A549 treated with Mapracorat at 1 μM for 4 hours (cell line): Measurements from ENCODE around the gene MPIG6B. TPM values are rescaled to one million over a fixed set of nuclear protein-coding genes. Genes with fewer than 3 reads are reported as not detected.

Source experiments
- total RNA-seq: library from RNA; stranded (reverse); fragments of 200-300 nt; extraction: Qiagen RNA extraction; gene quantifications from 5 replicates; pipeline ENCODE4 v1.2.3, GENCODE V29; 2022

The MPIG6B gene, protein sequence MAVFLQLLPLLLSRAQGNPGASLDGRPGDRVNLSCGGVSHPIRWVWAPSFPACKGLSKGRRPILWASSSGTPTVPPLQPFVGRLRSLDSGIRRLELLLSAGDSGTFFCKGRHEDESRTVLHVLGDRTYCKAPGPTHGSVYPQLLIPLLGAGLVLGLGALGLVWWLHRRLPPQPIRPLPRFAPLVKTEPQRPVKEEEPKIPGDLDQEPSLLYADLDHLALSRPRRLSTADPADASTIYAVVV
- total RNA-seq = not detected in 5 replicates

DNA sequence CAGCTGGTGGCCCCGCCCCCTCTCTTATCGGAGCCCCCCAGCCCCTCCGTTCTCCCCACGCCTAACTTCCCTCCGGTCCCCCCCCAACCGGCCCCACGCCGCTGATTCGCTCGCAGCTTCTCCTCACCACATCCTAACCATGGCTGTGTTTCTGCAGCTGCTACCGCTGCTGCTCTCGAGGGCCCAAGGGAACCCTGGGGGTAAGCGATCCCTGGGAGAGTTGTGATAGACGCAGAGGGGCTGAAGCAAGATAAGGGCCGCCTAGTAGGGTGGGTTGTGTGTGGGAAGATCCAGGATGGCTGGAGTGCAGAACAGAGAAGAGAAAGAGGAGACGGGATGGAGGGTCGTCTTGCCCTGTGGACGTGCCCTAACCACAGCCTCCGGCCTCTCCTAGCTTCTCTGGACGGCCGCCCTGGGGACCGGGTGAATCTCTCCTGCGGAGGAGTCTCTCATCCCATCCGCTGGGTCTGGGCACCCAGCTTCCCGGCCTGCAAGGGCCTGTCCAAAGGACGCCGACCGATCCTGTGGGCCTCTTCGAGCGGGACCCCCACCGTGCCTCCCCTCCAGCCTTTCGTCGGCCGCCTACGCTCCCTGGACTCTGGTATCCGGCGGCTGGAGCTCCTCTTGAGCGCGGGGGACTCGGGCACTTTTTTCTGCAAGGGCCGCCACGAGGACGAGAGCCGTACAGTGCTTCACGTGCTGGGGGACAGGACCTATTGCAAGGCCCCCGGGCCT, at the start of gene MPIG6B:
Gene MPIG6B, plus strand, starts transcription at position 129 of the 735 bp plus-strand sequence. Its CDS starts 11 bp downstream, at position 140.

DNA sequence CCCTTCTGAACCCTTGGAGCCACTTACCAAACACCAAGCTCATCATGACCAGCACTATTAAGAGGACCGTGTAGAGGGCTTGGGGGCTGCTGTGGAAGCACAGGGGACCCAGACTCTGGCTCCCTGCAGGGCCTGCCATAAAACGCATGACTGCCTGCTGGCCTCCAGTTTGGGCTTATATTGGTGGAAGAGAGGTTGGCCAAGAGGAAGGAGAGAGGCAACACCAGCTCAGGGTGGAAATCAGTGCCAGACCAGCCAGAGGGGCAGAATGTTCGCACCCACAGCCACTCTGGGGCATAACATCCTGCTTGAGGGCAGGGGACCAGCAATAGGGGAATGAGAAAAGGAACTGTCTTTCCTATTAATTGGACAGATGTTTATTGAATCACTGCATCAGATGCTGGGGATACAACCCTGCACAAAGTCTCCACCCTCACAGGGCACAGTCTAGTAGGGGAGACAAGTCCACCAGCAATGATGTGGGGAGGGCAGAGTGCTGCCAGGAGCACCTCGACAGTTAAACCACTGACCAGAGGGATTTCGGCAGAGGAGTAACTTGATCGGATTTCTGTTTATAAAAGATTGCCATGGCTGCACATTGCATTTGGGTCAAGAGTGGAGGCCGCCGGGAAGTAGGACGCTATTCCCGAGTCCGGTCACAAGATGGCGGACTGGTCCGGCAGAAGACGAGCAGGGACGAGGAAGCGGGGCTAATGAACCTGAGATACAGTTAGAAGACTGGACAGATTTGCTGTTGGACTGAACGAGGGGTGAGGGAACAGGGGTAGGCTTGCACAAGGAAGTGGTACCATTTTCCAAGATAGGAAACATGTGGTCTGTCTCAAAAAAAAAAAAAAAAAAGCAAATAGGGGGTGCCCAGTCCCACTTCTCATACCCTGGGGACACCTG, 42.7 kb upstream of the MPIG6B start, which contains the start of gene LY6G5C:
Gene LY6G5C, minus strand, starts transcription at position 842 of the 909 bp plus-strand sequence. Its CDS starts 694 bp downstream, at position 148.

DNA sequence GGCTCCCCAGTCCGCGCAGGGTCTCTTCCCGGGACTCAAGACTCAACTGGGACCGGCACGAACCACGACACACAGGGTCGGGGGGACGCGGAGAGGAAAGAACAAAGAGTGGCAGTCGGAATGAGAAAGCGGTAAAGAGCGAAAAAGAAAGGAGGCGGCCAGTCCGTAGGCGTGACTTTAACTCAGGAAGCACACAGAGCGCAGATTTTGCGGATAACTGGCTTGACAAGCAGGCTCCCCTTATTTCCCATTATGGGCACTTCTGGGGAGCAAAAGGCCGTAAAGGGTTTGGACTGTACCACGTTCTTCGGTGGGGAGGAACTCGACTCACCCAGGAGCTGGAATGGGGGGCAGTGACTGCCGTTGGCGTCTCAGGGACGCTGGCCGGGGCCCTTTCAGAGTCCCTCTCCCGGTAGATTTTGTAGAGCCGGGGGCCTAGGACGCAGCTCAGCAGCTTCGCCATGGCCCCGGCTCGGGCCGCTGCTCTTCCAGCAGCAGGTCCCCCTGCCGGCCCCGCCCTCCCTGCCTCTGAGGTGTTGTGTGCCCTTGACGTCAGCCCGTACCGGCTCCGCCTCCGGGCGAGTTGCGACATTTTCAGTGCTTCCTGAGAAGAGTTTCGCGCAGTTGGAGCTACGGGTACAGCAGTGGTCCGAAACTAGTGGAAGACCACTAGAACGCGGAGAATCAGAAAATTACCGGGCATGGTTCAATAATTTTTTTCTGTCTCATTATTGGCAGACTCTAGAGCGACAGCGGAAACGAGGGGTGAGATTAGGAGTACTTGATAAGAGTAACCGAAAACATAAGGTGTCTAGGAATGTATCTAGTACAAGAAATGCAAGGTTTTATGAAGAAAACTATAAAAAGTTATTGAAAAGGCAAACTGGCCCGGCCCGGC, 20.1 kb upstream of the MPIG6B start, which contains the start of gene ABHD16A:
Gene ABHD16A, minus strand, starts transcription at position 506 of the 898 bp plus-strand sequence. Its CDS starts 43 bp downstream, at position 463.

DNA sequence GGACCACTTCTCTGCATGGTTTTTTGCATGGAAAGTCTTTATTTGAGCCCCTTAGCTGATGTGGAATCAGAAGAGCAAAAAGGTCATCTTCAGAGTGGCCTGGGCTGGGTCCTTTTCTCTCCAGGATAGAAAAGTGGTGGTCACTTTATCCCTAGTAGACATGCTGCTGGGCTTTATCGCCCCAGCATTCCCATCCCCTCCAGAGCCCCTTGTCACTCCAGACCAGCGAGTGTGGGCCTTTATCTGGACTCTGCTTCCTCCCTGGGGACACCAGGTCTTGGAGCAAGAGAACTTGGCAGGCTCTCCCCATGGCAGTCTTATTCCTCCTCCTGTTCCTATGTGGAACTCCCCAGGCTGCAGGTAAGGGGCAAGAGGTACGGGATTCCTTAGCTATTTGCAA, 16.6 kb upstream of the MPIG6B start, which contains the start of gene LY6G6F:
Gene LY6G6F, plus strand, starts transcription at position 268 of the 400 bp plus-strand sequence. Its CDS starts 41 bp downstream, at position 309.

DNA sequence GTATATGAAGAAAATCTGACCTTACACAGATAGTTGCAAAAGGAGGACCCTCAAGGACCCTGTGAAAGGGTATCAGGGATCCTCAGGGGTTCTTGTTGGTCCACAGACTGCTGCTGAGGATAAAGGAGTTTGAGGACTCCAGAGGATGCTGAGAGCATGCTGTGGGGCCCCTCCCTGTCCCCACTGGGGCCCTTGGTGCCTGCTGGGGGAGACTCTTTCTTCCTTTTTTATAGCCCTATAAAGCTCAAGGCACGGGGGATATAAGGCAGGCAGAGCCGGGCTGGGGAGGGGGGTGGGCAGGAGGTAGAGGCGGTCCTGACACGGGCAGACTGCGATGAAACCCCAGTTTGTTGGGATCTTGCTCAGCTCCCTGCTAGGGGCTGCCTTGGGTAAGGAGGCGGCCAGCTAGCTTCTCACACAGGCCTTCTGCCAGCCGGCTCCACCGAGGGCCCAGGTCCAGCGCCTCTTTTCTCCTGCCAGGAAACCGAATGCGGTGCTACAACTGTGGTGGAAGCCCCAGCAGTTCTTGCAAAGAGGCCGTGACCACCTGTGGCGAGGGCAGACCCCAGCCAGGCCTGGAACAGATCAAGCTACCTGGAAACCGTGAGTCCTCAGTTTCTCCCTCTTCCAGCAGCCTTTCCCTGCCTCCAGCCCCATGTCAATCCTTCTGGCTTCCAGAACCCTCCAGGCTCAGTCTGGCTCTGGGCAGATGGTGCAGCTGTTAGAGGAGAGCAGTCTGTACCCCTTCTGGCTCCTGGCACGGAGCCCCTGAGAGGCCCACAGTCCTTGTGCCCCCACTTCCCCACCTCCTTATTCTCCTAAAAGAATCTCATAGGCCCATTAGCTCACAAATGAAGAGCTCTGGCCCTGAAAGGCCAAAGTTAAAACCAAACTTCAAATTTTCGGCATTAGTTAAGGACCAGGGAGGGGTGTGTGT, 7.9 kb upstream of the MPIG6B start, which contains the start of gene LY6G6D:
Gene LY6G6D, plus strand, starts transcription at position 327 of the 937 bp plus-strand sequence. Its CDS starts 8 bp downstream, at position 335.

DNA sequence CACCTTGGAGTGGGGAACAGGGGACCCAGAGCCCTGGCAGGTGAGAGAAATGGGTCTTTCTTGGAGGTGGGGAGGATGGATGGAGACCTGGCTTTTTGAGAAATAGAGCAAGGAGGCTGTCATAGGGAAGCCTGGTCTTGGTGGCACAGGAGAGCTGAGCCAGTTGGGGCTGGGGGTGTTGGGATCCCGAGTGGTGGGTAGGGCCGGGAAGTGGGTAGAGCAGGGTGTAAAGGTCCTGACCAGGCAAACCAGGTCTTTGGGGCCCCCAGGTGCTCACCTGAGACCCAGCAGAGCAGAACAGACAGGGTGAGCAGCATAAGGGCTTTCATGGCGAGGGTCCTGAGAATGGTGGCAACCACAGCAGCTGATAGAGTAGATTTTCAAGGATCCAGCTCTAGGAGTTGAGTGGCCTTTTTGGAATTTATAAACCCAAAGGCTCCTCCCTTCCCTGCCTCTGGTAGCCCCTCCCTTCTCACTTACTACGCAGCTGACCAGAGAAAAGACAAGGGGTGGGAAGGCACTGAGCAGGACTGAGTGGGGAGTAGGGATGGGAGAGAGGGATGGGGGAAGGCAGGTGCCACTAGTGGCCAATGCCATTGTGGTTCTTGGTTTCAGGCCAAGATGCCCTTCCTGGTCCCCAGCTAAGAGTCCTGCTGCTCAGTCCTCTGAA, 1.7 kb upstream of the MPIG6B start, which contains the start of gene LY6G6C:
Gene LY6G6C, minus strand, starts transcription at position 396 of the 670 bp plus-strand sequence. Its CDS starts 67 bp downstream, at position 329.

DNA sequence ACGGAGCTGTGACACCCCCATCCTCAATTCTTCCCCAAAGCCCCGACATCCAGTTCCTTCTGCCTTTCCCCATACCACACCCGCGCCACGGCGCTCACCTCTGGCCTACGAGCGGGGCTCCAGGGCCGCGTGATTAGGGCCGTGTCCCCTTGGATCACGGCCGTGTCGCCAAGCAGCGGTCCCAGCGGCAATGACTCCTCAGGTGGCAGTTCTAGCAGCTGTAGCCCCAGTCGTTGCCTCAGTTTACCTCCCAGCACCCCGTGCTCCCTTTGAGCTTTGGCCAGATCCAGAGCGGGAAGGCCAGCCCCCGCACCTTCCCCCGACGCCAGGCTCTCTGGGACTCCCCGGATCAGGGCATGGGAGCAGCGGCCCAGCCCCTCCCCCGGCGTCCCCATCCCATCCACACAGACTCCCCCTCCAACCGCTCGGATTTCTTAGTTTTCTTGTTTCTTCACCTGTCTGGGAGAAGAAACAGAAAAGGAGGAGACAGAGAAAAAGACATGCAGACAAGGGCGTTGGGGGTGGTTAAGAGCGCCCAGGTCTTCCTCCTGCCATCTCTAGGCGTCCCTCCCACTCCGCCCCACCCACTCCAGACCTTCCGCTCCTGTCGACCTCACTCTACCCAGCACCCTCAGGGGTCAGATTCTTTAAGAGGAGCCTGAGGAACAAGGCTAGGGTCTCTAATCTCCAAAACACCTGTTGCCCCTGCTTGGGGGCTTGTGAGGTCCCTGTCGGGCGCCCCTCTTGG, 5.8 kb downstream of the MPIG6B start, which contains the start of gene DDAH2:
Gene DDAH2, minus strand, starts transcription at position 533 of the 748 bp plus-strand sequence. Its CDS starts 138 bp downstream, at position 395.

DNA sequence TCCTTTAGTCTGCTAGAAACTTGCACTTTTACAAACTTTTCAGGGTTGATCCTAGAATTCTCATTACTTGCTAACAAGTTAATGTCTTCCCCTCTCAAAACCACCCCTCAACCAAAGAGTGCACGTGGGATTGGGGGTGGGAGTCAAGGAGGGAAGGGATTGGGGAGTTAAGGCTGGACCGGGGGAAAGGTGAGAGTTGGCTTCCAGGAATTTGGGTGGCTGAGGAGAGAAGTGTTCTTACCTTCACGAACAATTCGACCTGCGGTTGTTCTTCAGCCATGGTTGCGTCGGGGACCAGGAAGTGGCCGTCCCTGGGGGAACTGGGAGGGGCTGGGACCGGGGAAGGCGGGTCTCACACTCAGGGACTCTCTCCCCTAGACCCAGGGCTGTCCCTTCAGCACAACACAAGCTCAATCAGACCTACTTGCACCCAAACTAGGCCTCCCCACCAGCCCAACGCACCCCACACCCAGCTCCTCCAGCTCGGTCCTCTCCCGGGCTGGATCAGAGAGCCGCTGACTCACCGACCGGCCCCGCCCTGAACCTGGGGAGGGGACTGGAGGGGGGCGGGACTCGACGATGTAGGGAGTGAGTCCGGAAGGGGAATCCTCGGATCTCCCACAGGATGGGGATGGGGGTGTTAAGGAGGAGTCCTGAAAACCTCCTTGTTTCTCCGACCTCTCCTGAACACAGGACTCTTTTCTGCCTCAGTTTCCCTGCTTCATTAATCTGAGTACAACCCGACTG, 13.0 kb downstream of the MPIG6B start, which contains the start of gene CLIC1:
Gene CLIC1, minus strand, starts transcription at position 510 of the 747 bp plus-strand sequence. Its CDS starts 230 bp downstream, at position 280.

DNA sequence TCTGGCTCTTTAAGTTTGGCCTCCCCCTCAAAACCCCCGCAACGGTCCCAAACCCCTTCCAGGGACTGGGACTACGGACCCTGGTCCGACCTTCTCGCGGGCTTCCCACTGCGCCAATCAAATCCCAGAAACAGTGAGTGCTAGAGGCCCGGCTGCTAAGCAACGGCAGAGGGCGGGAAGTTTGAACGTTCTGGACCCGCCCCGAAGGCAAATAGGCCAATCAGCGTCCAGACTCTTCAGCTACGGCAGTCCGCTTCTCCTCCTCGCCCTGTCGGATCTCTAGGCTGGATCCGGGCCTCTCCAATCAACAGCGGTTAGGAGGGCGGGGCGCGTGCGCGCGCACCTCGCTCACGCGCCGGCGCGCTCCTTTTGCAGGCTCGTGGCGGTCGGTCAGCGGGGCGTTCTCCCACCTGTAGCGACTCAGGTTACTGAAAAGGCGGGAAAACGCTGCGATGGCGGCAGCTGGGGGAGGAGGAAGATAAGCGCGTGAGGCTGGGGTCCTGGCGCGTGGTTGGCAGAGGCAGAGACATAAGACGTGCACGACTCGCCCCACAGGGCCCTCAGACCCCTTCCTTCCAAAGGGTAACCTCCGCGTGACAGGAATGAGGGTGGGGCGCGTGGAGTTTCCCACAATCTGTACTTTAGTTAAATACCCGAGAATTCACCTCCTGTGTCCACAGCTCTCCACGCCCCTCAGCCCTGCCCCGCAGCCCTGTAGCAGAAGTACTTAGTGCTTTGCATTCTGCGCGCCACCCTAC, 16.6 kb downstream of the MPIG6B start, which contains the start of gene MSH5:
Gene MSH5, plus strand, starts transcription at position 367 of the 758 bp plus-strand sequence. CDS start 462 bp downstream, outside the sequence.

DNA sequence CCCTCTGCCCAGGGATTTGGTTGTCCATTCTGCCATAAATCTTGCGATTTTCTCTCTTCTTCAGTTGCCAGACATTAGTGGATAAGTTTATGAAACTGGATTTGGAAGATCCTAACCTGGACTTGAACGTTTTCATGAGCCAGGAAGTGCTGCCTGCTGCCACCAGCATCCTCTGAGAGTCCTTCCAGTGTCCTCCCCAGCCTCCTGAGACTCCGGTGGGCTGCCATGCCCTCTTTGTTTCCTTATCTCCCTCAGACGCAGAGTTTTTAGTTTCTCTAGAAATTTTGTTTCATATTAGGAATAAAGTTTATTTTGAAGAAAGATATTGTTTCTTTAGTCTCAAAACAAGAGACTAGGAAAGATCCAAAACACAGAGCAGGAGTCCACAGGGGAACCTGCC, 39.2 kb downstream of the MPIG6B start, which contains the start of gene SAPCD1:
Gene SAPCD1, plus strand, starts transcription at position 301 of the 400 bp plus-strand sequence. CDS start 399 bp downstream, outside the sequence.

Other genes with a start within 250 kb of the MPIG6B start
- gene MICB, start 225.2 kb upstream of the MPIG6B start, total RNA-seq = 6.0 to 8.1 TPM (median 7.5 TPM) in 5 replicates
- not detected in 5 replicates for gene MCCD1, start 194.4 kb upstream of the MPIG6B start, total RNA-seq
- gene DDX39B, start 181.4 kb upstream of the MPIG6B start, total RNA-seq = 336 to 391 TPM (median 386 TPM) in 5 replicates
- 0.35 to 0.98 TPM (median 0.50 TPM) in 5 replicates for gene ATP6V1G2, start 176.8 kb upstream of the MPIG6B start, total RNA-seq
- gene NFKBIL1, start 175.8 kb upstream of the MPIG6B start, total RNA-seq = 9.0 to 12.4 TPM (median 11.7 TPM) in 5 replicates
- gene LTA, start 151.1 kb upstream of the MPIG6B start, total RNA-seq = 0.10 to 0.16 TPM (median 0.12 TPM) in 3 of 5 replicates, not detected in the others
- 0.07 to 0.15 TPM (median 0.14 TPM) in 3 of 5 replicates, not detected in the others for gene TNF, start 147.8 kb upstream of the MPIG6B start, total RNA-seq
- gene LTB, start 140.9 kb upstream of the MPIG6B start, total RNA-seq = 0.35 to 0.88 TPM (median 0.51 TPM) in 5 replicates
- gene LST1, start 137.1 kb upstream of the MPIG6B start, total RNA-seq = 0.16 to 0.36 TPM in 2 of 5 replicates, not detected in the others
- not detected in 5 replicates for gene NCR3, start 130.4 kb upstream of the MPIG6B start, total RNA-seq
- not detected in 5 replicates for gene AIF1, start 108.1 kb upstream of the MPIG6B start, total RNA-seq
- 68.4 to 87.7 TPM (median 84.8 TPM) in 5 replicates for gene PRRC2A, start 102.7 kb upstream of the MPIG6B start, total RNA-seq
- gene BAG6, start 70.7 kb upstream of the MPIG6B start, total RNA-seq = 106 to 148 TPM (median 138 TPM) in 5 replicates
- gene APOM, start 67.5 kb upstream of the MPIG6B start, total RNA-seq = 2.8 to 3.7 TPM (median 2.9 TPM) in 5 replicates
- 11.1 to 12.4 TPM (median 11.6 TPM) in 5 replicates for gene C6orf47, start 62.6 kb upstream of the MPIG6B start, total RNA-seq
- gene GPANK1, start 58.4 kb upstream of the MPIG6B start, total RNA-seq = 10.2 to 12.1 TPM (median 11.4 TPM) in 5 replicates
- gene CSNK2B, start 57.3 kb upstream of the MPIG6B start, total RNA-seq = 167 to 177 TPM (median 171 TPM) in 5 replicates
- 2.1 to 5.7 TPM (median 3.8 TPM) in 5 replicates for gene LY6G5B, start 53.4 kb upstream of the MPIG6B start, total RNA-seq
- 0.92 to 1.6 TPM (median 1.1 TPM) in 5 replicates for gene LY6G5C, start 42.3 kb upstream of the MPIG6B start, total RNA-seq
- gene ABHD16A, start 20.0 kb upstream of the MPIG6B start, total RNA-seq = 11.3 to 19.8 TPM (median 18.4 TPM) in 5 replicates
- not detected in 5 replicates for gene LY6G6F, start 16.5 kb upstream of the MPIG6B start, total RNA-seq
- not detected in 5 replicates for gene LY6G6D, start 8.0 kb upstream of the MPIG6B start, total RNA-seq
- gene LY6G6C, start 1.6 kb upstream of the MPIG6B start, total RNA-seq = 0.21 to 0.24 TPM (median 0.23 TPM) in 3 of 5 replicates, not detected in the others
- gene DDAH2, start 5.9 kb downstream of the MPIG6B start, total RNA-seq = 28.3 to 32.5 TPM (median 31.8 TPM) in 5 replicates
- gene CLIC1, start 13.2 kb downstream of the MPIG6B start, total RNA-seq = 471 to 496 TPM (median 485 TPM) in 5 replicates
- gene MSH5, start 16.6 kb downstream of the MPIG6B start, total RNA-seq = 11.8 to 15.5 TPM (median 13.1 TPM) in 5 replicates
- 2.6 to 5.2 TPM (median 4.3 TPM) in 5 replicates for gene SAPCD1, start 39.3 kb downstream of the MPIG6B start, total RNA-seq
- 0.72 to 2.2 TPM (median 1.4 TPM) in 5 replicates for gene VWA7, start 54.0 kb downstream of the MPIG6B start, total RNA-seq
- gene VARS1, start 72.4 kb downstream of the MPIG6B start, total RNA-seq = 45.6 to 60.9 TPM (median 53.8 TPM) in 5 replicates
- gene LSM2, start 83.6 kb downstream of the MPIG6B start, total RNA-seq = 51.0 to 62.8 TPM (median 60.8 TPM) in 5 replicates
- 1.3 to 1.8 TPM (median 1.5 TPM) in 5 replicates for gene HSPA1L, start 91.9 kb downstream of the MPIG6B start, total RNA-seq
- gene HSPA1A, start 92.2 kb downstream of the MPIG6B start, total RNA-seq = 132 to 252 TPM (median 194 TPM) in 5 replicates
- gene HSPA1B, start 104.4 kb downstream of the MPIG6B start, total RNA-seq = 89.4 to 177 TPM (median 151 TPM) in 5 replicates
- gene NEU1, start 139.4 kb downstream of the MPIG6B start, total RNA-seq = 21.6 to 33.6 TPM (median 26.8 TPM) in 5 replicates
- gene SLC44A4, start 155.6 kb downstream of the MPIG6B start, total RNA-seq = 0.15 TPM in 1 of 5 replicates, not detected in the others
- 19.9 to 30.0 TPM (median 29.0 TPM) in 5 replicates for gene EHMT2, start 174.3 kb downstream of the MPIG6B start, total RNA-seq
- 2.4 to 4.1 TPM (median 3.7 TPM) in 5 replicates for gene ZBTB12, start 178.7 kb downstream of the MPIG6B start, total RNA-seq
- 0.26 to 0.46 TPM (median 0.31 TPM) in 5 replicates for gene C2, start 204.3 kb downstream of the MPIG6B start, total RNA-seq
- gene CFB, start 222.7 kb downstream of the MPIG6B start, total RNA-seq = 1.9 to 2.3 TPM (median 2.0 TPM) in 5 replicates
- gene NELFE, start 235.6 kb downstream of the MPIG6B start, total RNA-seq = 76.0 to 93.4 TPM (median 77.7 TPM) in 5 replicates
- gene SKIC2, start 235.8 kb downstream of the MPIG6B start, total RNA-seq = 19.7 to 26.3 TPM (median 23.2 TPM) in 5 replicates
- 10.3 to 13.3 TPM (median 11.0 TPM) in 5 replicates for gene DXO, start 248.8 kb downstream of the MPIG6B start, total RNA-seq